BLaER1 (cell line): ENCODE measurements around the gene PEX11A.

Experiments
- H3K27ac ChIP-seq: shearing (Covaris generic); formaldehyde crosslinking; 2 replicates; pipeline ENCODE4 v1.8.1; 2022
- H3K27me3 ChIP-seq: shearing (Covaris generic); formaldehyde crosslinking; 2 replicates; pipeline ENCODE4 v1.8.1; 2022
- H3K36me3 ChIP-seq: shearing (Covaris generic); formaldehyde crosslinking; 2 replicates; pipeline ENCODE4 v1.8.1; 2022
- H3K4me1 ChIP-seq: shearing (Covaris generic); formaldehyde crosslinking; 2 replicates; pipeline ENCODE4 v1.8.1; 2022
- H3K4me2 ChIP-seq: shearing (Covaris generic); formaldehyde crosslinking; 2 replicates; pipeline ENCODE4 v1.8.1; 2022
- H3K4me3 ChIP-seq: shearing (Covaris generic); formaldehyde crosslinking; 2 replicates; pipeline ENCODE4 v1.8.1; 2022
- H3K9ac ChIP-seq: shearing (Covaris generic); formaldehyde crosslinking; 2 replicates; pipeline ENCODE4 v1.8.1; 2022
- H3K9me3 ChIP-seq: shearing (Covaris generic); formaldehyde crosslinking; 2 replicates; pipeline ENCODE4 v1.8.1; 2022
- H4K20me1 ChIP-seq: shearing (Covaris generic); formaldehyde crosslinking; 2 replicates; pipeline ENCODE4 v1.8.1; 2022
- Cebpa-rat ChIP-seq: shearing (Covaris generic); IDR thresholded peaks from 2 replicates; pipeline ENCODE4 v1.8.1; 2022

PEX11A gene

GRCh38 chr15:89679212-89679611 is 11.3 kb downstream of the PEX11A start, which contains the start of gene PLIN1:
TSS of gene PLIN1 (minus strand) at chr15:89679367. CDS start at chr15:89677489, 1,878 bp downstream.
- Histone ChIP-seq H3K4me1 (no peaks in the 10 kb centered on the region), H3K36me3 (no peaks in the 10 kb centered on the region), H3K4me3 (no peak within 1 kb of the TSS), H3K9ac (no peak within 1 kb of the TSS), H3K27me3 (no peaks in the 10 kb centered on the region), H3K9me3 (no peaks in the 10 kb centered on the region), H3K4me2 (no peak within 1 kb of the TSS), H4K20me1 (no peaks in the 10 kb centered on the region), H3K27ac (no peak within 1 kb of the TSS)
- no peak for TF ChIP-seq Cebpa-rat

GRCh38 chr15:89677381-89677780 is 13.2 kb downstream of the PEX11A start:
- Histone ChIP-seq H3K4me2 (no peak overlapping the region), H3K4me1 (peaks cover 7% of the 10 kb centered on the region; the same call in 1 of the 2 replicates), H3K27me3 (no peaks in the 10 kb centered on the region), H4K20me1 (no peaks in the 10 kb centered on the region), H3K27ac (no peak overlapping the region), H3K36me3 (no peaks in the 10 kb centered on the region), H3K9me3 (no peaks in the 10 kb centered on the region), H3K9ac (no peak overlapping the region), H3K4me3 (no peak overlapping the region)
- TF ChIP-seq Cebpa-rat, result no peak

GRCh38 chr15:89675606-89676005 is 14.9 kb downstream of the PEX11A start:
- Histone ChIP-seq H3K4me3 (no peak overlapping the region), H3K9ac (no peak overlapping the region), H3K27me3 (no peaks in the 10 kb centered on the region), H4K20me1 (no peaks in the 10 kb centered on the region), H3K36me3 (no peaks in the 10 kb centered on the region), H3K4me1 (peaks cover 7% of the 10 kb centered on the region; the same call in 1 of the 2 replicates), H3K27ac (no peak overlapping the region), H3K9me3 (no peaks in the 10 kb centered on the region), H3K4me2 (no peak overlapping the region)
- no peak for TF ChIP-seq Cebpa-rat

- Histone ChIP-seq H3K36me3 (no peaks in the 10 kb centered on the region), H3K4me1 (peaks cover 7% of the 10 kb centered on the region; the same call in 1 of the 2 replicates), H3K27ac (no peak overlapping the region), H3K9me3 (no peaks in the 10 kb centered on the region), H3K27me3 (no peaks in the 10 kb centered on the region), H4K20me1 (no peaks in the 10 kb centered on the region), H3K4me2 (no peak overlapping the region), H3K9ac (no peak overlapping the region), H3K4me3 (no peak overlapping the region)
- TF ChIP-seq Cebpa-rat, result no peak
These were observed 16.0 kb downstream of the PEX11A start for GRCh38 chr15:89674526-89674925.

GRCh38 chr15:89673165-89673512 is 17.4 kb downstream of the PEX11A start:
- no peak overlapping the region for H3K27ac ChIP-seq
- H4K20me1 ChIP-seq, result no peaks in the 10 kb centered on the region
- no peaks in the 10 kb centered on the region for H3K9me3 ChIP-seq
- H3K4me3 ChIP-seq, result no peak overlapping the region
- no peak overlapping the region for H3K4me2 ChIP-seq
- H3K9ac ChIP-seq, result no peak overlapping the region
- no peaks in the 10 kb centered on the region for H3K36me3 ChIP-seq
- peaks cover 7% of the 10 kb centered on the region; the same call in 1 of the 2 replicates for H3K4me1 ChIP-seq
- TF ChIP-seq Cebpa-rat, result no peak
- no peaks in the 10 kb centered on the region for H3K27me3 ChIP-seq

GRCh38 chr15:89672221-89673164 is 18.1 kb downstream of the PEX11A start:
- no peak overlapping the region for H3K9ac ChIP-seq
- no peaks in the 10 kb centered on the region for H3K9me3 ChIP-seq
- H3K4me1 ChIP-seq, result peaks cover 7% of the 10 kb centered on the region; the same call in 1 of the 2 replicates
- H3K27me3 ChIP-seq, result no peaks in the 10 kb centered on the region
- no peaks in the 10 kb centered on the region for H4K20me1 ChIP-seq
- H3K27ac ChIP-seq, result no peak overlapping the region
- no peak overlapping the region for H3K4me2 ChIP-seq
- H3K4me3 ChIP-seq, result no peak overlapping the region
- no peaks in the 10 kb centered on the region for H3K36me3 ChIP-seq
- no peak for TF ChIP-seq Cebpa-rat

- Histone ChIP-seq H3K36me3 (no peaks in the 10 kb centered on the region), H3K4me3 (no peak overlapping the region), H3K9ac (no peak overlapping the region), H3K9me3 (no peaks in the 10 kb centered on the region), H4K20me1 (no peaks in the 10 kb centered on the region), H3K4me1 (peaks cover 7% of the 10 kb centered on the region; the same call in 1 of the 2 replicates), H3K27ac (no peak overlapping the region), H3K4me2 (no peak overlapping the region), H3K27me3 (peaks cover 6% of the 10 kb centered on the region; the same call in 1 of the 2 replicates)
- no peak for TF ChIP-seq Cebpa-rat
These were observed 18.9 kb downstream of the PEX11A start for GRCh38 chr15:89671687-89672086.

GRCh38 chr15:89670971-89671560 is 19.5 kb downstream of the PEX11A start:
- no peak for TF ChIP-seq Cebpa-rat
- H3K27me3 ChIP-seq, result peaks cover 13% of the 10 kb centered on the region

GRCh38 chr15:89669941-89670340 is 20.6 kb downstream of the PEX11A start:
- Histone ChIP-seq H3K4me2 (no peak overlapping the region), H3K4me3 (no peak overlapping the region), H3K9ac (no peak overlapping the region), H3K36me3 (no peaks in the 10 kb centered on the region), H3K9me3 (no peaks in the 10 kb centered on the region), H4K20me1 (peaks cover 7% of the 10 kb centered on the region; the same call in 1 of the 2 replicates), H3K4me1 (peaks cover 21% of the 10 kb centered on the region), H3K27ac (no peak overlapping the region), H3K27me3 (peaks cover 24% of the 10 kb centered on the region)
- TF ChIP-seq Cebpa-rat, result no peak

More at GRCh38 chr15:89670971-89671560, 19.5 kb downstream of the PEX11A start:
- no peak overlapping the region for H3K4me2 ChIP-seq
- H3K4me3 ChIP-seq, result no peak overlapping the region
- H3K27ac ChIP-seq, result no peak overlapping the region
- H3K36me3 ChIP-seq, result no peaks in the 10 kb centered on the region
- peaks cover 10% of the 10 kb centered on the region for H3K4me1 ChIP-seq
- H4K20me1 ChIP-seq, result peaks cover 3% of the 10 kb centered on the region; the same call in 1 of the 2 replicates
- H3K9ac ChIP-seq, result no peak overlapping the region
- H3K9me3 ChIP-seq, result no peaks in the 10 kb centered on the region

GRCh38 chr15:89669309-89669865 is 21.2 kb downstream of the PEX11A start:
- no peak overlapping the region for H3K4me2 ChIP-seq
- no peak overlapping the region for H3K4me3 ChIP-seq
- H4K20me1 ChIP-seq, result peaks cover 7% of the 10 kb centered on the region; the same call in 1 of the 2 replicates
- no peaks in the 10 kb centered on the region for H3K36me3 ChIP-seq
- H3K27ac ChIP-seq, result no peak overlapping the region
- H3K27me3 ChIP-seq, result peaks cover 29% of the 10 kb centered on the region
- H3K9ac ChIP-seq, result no peak overlapping the region
- no peak for TF ChIP-seq Cebpa-rat
- peaks cover 27% of the 10 kb centered on the region for H3K4me1 ChIP-seq
- no peaks in the 10 kb centered on the region for H3K9me3 ChIP-seq
